Ureter (tissue), 1 donor: Measurements from ENCODE around the gene TF. TPM values are rescaled to one million over a fixed set of nuclear protein-coding genes. Genes with fewer than 3 reads are reported as not detected.
"Not testable (repeated sequence)": the region's sequence is repeated elsewhere in the genome, so short reads cannot be mapped to it uniquely, and the experiment has no call there.

Source experiments
- DNase-seq: peaks from one replicate; pipeline ENCODE4 v3.0.0-alpha.2; 2020; ENCODE audit warnings: low spot score
- total RNA-seq: library from RNA; stranded (reverse); gene quantifications from one replicate; pipeline ENCODE4 v1.2.4, GENCODE V29; 2023
- donor health status: DM: yes; HTN: yes; CAD: no.

Gene TF
- total RNA-seq, 1 donor from 2014 or later = 2.1 TPM

GRCh38 chr3:133763797-133764683 is 17.8 kb downstream of the TF start:
- no peak for DNase-seq

- DNase-seq = no peak
Measured at GRCh38 chr3:133765256-133765655, 19.1 kb downstream of the TF start.

DNA sequence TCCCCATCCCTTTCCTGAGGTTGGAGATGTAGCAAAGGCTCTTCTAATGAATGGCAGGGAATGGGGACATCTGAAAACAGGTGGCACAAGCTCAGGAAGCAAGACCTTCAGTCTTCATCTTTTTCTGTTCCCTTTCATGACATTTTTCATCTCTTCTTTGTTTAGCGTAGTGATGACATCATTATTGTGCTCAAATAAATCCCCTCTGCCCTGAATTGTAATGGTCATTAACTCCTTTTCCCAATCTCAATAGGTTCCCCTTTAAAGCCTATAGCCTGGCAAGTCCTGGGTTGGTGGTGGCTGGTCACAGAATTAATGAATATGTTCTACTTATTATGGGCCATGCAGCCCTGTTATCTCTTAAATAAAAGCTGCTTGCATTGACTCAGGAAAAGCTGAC is 21.4 kb downstream of the TF start:
- DNase-seq = no peak

GRCh38 chr3:133769536-133769935 is 23.3 kb downstream of the TF start:
- DNase-seq = no peak

DNA sequence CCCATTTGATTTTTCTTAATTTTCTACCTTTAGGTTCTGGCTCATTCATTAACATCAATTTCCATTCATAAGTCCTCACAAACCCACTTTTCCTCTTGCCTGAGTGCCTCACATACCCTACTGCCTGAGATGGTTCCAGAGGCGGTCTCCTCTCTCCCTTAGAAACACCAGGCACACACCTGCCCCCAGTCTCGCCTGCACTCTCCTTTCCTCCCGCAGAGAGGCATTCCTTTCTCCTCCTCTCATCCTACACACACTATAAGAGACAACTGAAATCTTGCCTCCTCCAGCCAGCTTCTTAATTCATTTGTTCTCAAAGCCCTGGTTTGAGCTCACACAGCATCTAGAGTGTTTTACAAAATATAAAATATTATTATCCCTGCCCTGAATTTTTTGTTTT is 27.5 kb downstream of the TF start:
- DNase-seq = no peak

- no peak for DNase-seq
Measured at GRCh38 chr3:133775309-133775708, 29.1 kb downstream of the TF start.

- no peak for DNase-seq
Measured at GRCh38 chr3:133775835-133776234, 29.6 kb downstream of the TF start.

DNA sequence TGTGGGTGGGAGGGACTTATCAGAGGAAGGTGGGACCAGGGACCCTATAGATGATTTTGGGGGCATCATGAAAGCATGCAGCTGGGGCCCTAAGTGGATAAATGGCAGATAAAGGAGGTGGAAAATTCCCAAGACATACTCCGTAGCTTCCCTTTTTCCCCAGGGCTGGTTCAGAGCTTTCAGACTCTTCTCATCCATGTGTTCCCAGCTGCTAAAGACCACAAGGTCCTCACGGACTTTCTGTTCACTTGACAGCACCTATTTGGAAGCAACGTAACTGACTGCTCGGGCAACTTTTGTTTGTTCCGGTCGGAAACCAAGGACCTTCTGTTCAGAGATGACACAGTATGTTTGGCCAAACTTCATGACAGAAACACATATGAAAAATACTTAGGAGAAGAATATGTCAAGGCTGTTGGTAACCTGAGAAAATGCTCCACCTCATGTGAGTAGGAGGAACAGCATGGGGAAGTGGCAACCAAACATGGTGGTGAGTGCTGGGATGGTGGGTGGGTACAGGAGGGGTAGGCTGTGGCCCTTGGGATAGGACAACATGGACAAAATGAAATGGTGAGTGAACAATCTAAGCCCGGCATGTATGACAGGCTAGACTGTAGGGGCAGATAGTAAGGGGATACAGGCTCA is 30.7 kb downstream of the TF start:
- no peak for DNase-seq

DNA sequence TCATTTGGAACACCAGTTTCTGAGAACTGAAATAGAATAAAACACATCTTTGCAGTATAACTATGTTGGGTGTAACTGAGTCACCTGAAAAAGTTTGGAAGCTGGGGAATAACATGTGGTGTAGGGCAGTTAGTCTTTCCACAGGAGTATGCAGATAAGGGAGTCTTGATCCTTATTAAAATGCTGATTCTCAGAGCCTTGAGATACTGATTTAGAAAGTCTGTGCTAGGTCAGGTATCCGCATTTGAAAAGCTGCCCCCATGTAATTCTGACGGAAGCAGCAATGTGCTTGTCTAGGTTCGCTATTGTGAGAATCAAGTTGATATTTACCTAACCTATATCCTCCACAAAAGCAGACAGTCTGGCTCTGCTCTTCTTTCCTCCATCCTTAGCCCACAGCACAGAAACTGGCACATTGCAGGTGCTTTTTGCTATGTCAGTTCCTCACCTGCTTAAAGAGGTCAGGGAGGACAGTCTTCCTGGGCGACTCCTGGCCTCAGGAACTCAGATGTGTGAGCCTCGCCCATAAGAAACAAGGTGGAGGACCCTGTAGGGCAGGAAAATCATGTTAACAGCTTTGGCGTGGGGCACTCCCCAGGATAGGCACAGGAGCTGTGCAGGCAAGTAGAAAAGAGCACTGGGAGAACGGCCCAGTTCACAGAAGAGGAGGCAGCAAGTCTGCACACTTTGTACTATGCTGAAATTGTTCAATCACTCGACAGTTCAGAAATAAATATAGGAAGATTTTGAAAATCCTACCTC is 31.8 kb downstream of the TF start:
- DNase-seq = no peak

- no peak for DNase-seq
Measured at GRCh38 chr3:133779626-133780203, 33.5 kb downstream of the TF start.

GRCh38 chr3:133780756-133781155 is 34.6 kb downstream of the TF start:
- DNase-seq = not testable (repeated sequence)

GRCh38 chr3:133781570-133781969 is 35.4 kb downstream of the TF start:
- no peak for DNase-seq

- no peak for DNase-seq
Measured at GRCh38 chr3:133782454-133782853, 36.3 kb downstream of the TF start.

DNA sequence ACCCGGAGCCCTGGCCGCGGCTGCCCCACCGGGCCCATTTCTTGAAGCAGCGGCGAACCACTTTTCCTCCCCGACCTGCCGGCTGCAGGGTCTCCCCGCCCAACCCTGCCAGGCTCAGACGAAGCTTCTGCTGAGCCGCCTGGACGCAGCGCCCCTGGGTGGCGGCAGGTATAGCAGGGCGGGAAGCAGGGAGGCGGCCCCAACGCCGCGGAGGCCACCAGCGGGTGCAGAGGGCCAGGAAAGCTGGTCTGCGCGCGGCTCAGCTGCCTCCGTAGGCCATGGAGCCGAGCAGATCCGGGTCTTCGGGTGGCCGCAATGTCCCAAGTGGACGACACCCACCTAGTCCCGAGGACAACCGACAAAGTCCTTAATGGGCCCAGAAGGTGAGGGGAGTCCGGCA is 37.6 kb downstream of the TF start:
- DNase-seq = no peak

DNA sequence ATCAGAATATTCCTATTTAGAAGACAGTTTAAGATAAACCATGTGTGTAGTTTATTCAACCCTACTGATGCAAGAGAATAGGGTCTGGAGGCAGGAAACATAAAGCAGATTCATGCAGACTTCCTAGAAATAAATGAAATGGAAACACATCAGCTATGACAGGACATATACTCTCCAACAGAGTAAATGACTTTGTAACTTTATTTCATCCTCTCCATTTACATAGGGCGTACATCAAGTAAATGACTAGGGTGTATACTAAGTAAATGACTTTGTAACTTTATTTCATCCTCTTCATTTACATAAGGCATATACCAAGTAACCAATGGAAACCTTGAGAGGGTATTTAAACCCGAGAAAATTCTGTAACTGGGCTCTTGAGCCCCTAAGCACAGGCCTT is 41.8 kb downstream of the TF start:
- DNase-seq = no peak

GRCh38 chr3:133792171-133792763 is 46.1 kb downstream of the TF start:
- no peak for DNase-seq

GRCh38 chr3:133797396-133798105 is 51.4 kb downstream of the TF start:
- DNase-seq = no peak

DNA sequence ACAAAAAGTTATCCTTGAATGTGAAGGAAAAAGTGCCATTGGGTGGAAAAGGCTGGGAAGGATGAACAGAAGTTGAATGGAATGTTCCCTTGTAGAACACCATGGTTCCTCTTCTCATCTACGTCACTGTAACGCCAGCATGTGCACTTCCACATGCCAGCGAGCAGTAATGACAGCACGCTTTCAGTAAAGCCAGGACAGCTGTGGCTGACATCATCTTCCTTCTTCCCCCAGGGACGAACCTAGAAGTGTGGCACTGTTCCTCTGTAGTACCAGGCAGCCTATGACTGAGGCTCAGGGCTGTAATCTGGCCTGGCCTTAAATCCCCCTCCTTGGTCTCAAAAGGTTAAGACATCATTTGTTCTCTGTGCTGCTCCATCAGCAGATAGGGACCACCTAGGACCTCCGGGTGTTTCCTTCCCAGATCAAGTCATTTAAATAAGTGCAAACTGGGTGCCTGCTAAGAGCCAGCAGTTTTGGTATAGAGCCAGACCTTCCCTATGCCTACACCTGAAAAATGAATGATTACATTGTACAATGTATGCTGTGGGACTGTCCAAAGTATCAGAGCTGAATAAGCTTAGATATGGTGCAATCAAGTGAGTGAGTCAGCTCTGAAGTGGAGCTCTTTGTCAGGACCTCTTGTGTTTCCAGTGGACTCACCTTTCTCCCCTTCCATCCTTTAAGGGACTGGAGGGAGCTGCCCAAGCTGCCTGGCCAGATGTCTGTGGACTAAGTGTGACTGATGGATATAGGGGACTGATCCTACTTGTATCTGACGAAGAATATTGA is 53.8 kb downstream of the TF start:
- no peak for DNase-seq

DNA sequence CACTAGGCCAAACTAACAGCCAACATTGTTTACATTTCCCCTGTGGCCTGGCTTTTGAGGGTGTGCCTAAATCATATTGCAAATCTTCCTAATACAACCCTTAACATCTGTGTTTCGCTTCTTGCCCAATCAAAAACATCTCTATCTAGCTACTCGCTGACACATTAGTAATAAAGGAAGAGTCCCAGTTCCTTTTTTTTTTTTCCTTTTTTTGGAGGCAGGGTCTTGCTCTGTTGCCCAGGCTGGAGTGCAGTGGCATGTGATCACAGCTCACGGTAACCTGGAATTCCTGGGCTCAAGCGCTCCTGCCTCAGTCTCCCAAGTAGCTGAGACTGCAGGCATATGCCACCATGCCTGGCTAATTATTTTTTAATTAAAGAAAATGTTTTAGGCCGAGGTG is 57.3 kb downstream of the TF start:
- no peak for DNase-seq

GRCh38 chr3:133804896-133805295 is 58.7 kb downstream of the TF start:
- no peak for DNase-seq

DNA sequence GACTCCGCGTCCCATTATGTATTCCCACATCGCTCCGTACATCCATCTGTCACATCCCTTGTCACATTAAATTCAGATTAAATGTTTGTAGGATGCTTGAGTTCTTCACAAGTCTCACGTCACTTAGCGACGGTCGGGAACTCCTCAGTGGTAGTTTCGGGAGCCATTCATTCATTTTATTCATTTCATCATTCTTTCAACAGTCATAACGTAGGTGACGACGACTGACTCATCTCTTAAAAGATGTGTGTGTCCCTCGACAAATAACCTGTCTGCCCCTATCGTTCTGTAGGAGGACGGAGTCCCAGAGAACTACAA is 59.1 kb downstream of the TF start:
- DNase-seq = no peak
